WI38 (cell line): Measurements from ENCODE around the gene BTN2A1.

ENCODE experiments used
- H3K4me3 ChIP-seq: 2 replicates; pipeline ENCODE4 v1.5.1; 2011; ENCODE audit warnings: low read depth, mild to moderate bottlenecking, control low read depth, low read length
- CTCF ChIP-seq: IDR thresholded peaks from 2 replicates; pipeline ENCODE4 v1.5.1; 2012; ENCODE audit warnings: low read depth, mild to moderate bottlenecking, control low read depth, low read length

Gene BTN2A1

GRCh38 chr6:26473429-26473757, 15.6 kb downstream of the BTN2A1 start:
- H3K4me3 ChIP-seq: peak overlapping the region; percentile 51
- TF ChIP-seq CTCF: no peak

DNA sequence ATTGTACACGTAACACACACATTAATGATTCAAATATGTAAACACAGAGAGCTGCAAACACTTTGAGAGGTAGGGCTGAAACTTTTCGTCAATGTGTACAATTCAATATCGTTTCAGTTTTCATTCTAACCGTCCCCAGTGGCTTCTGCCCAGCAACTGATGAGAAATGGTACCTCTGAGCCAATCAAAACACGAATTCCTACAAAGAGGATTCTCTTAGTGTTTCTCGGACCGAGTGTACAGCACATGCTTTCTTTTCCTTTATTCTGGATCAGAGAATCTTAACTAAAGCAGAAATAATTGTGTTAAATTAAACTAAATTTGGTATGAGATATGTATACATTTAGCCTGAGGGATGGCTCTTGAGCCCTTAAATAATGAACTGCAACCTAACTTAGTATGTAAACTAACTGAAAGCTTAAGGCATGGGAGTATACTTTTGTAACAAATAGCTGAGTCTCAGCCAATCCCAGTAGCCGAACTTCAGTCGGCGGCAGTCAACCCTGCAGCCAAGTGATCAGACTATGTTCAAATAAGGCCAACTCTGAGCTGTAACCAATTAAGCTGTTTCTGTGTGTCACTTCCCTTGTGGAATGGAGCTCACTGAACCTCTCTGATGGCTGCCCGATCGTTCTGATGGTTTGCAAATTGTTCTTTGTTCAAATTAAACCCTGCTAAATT, 16.1 kb downstream of the BTN2A1 start:
- peak overlapping the region; percentile 51 for H3K4me3 ChIP-seq
- TF ChIP-seq CTCF: no peak

- peak overlapping the region; percentile 51 for H3K4me3 ChIP-seq
- no peak for TF ChIP-seq CTCF
Measured at GRCh38 chr6:26474439-26474881, 16.7 kb downstream of the BTN2A1 start.

GRCh38 chr6:26475823-26476729, 18.3 kb downstream of the BTN2A1 start:
- no peak for TF ChIP-seq CTCF
- no peak overlapping the region for H3K4me3 ChIP-seq

DNA sequence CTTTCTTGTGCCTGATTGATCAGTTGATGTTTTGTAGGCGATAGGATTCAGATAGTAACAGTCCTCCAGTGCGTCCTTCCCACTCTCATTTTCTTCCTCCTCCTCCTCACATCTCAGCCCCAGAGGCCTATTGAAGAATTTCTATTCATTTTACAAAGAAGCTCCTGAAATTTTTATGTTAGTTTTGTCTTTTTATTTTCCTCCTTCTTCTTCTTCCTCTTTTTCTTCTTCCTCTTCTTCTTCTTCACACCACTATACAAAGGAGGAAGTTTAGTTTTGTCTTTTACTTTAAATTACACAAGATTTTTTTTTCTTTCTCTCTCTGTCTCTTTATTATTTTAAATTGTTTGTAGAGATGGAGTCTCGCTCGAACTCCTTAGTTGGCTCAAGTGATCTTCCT, 19.1 kb downstream of the BTN2A1 start:
- no peak overlapping the region for H3K4me3 ChIP-seq
- no peak for TF ChIP-seq CTCF

DNA sequence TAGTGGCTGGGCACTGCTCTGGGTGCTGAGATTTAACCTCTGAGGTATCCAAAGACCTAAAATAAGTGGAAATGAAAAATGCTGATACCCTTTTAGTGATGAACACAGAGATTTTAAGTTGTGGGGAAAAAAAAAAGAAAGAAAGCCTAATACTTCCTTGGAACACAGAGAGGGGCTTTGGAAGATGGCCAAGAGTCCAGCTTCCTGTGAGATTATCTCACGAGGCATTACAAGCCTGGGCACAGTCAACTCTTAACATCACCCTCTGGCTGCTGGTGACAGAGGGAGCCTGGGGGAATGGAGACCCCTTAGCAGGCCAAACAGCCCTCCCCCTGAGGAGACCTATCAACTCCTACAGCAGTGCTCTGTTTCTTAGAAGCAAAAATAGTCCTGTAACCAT, 19.7 kb downstream of the BTN2A1 start:
- no peak overlapping the region for H3K4me3 ChIP-seq
- TF ChIP-seq CTCF: no peak
